K562 (cell line): ENCODE data around the gene RPL22. TPM values are rescaled to one million over a fixed set of nuclear protein-coding genes. Genes with fewer than 3 reads are reported as not detected.

Experiments
- ATAC-seq: fragments of 200-7000 bp; cut with Tn5 transposase; 3 replicates; pipeline ENCODE4 v1.9.1; 2020; ENCODE audit warnings: moderate library complexity
- BruUV-seq: library from RNA; stranded (reverse); fragments of 400-500 nt; replicated peaks from 2 replicates; lab custom pipeline; 2021; lab: Mats Ljungman, UMichigan
- CTCF ChIA-PET: fragments of 300-600 bp; formaldehyde crosslinking; extraction: SDS; loops from one replicate; lab custom pipeline; 2021; ENCODE audit warnings: low intra/inter-chr PET ratio; lab: Yijun Ruan, JAX
- POLR2A ChIA-PET: fragments of 300-600, 350-650 bp; sonication (Branson Sonifier 250); formaldehyde crosslinking; extraction: SDS; loops from one replicate; lab custom pipeline; 2021; ENCODE audit warnings: antibody characterized with exemption, inconsistent platforms; lab: Yijun Ruan, JAX
- DNase-seq, 4 experiments: peaks; one replicate each; pipeline versions ENCODE4 v3.0.0 to v3.0.0-alpha.2; 2011 to 2018; ENCODE audit warnings: low spot score in 3 of 4, mixed read lengths in 3 of 4; ENCODE audit errors: extremely low read depth in 1 of 4
- FAIRE-seq: peaks from 2 replicates; lab custom pipeline; 2011; peaks lifted over from hg19 to GRCh38; lab: Jason Lieb, UNC
- H2AFZ ChIP-seq: 2 replicates; pipeline ENCODE4 v1.6.0; 2011; ENCODE audit warnings: low read depth, low read length, control low read depth, inconsistent platforms
- H3K27ac ChIP-seq: fragments of 200-600 bp; 3 replicates; pipeline ENCODE4 v1.8.0; 2011; ENCODE audit warnings: low read depth, mild to moderate bottlenecking, control low read depth, inconsistent platforms, low read length, moderate library complexity, mixed read lengths; ENCODE audit errors: extremely low read depth
- H3K27me3 ChIP-seq, 2 experiments: fragments of 300-600 bp in 1 of 2; 2 replicates in 1 of 2; 3 replicates in 1 of 2; pipeline versions ENCODE4 v1.6.0 to v1.8.0; 2011; ENCODE audit warnings: inconsistent platforms in 2 of 2, low read length in 2 of 2, mild to moderate bottlenecking in 1 of 2, mixed read lengths in 1 of 2, moderate library complexity in 1 of 2; ENCODE audit not compliant: control insufficient read depth in 2 of 2, insufficient read depth in 2 of 2
- H3K36me3 ChIP-seq: fragments of 300-600 bp; 3 replicates; pipeline ENCODE4 v1.8.0; 2011; ENCODE audit warnings: mild to moderate bottlenecking, low read length, inconsistent platforms; ENCODE audit not compliant: control insufficient read depth, insufficient read depth
- H3K4me1 ChIP-seq, 2 experiments: fragments of 200-600 bp in 1 of 2; replicated peaks in 1 of 2; 2 replicates in 1 of 2; 3 replicates in 1 of 2; pipeline versions ENCODE4 v1.5.1 to v1.8.0; 2011; ENCODE audit warnings: inconsistent platforms in 2 of 2, low read length in 2 of 2, mild to moderate bottlenecking in 1 of 2, mixed read lengths in 1 of 2, moderate library complexity in 1 of 2; ENCODE audit not compliant: control insufficient read depth in 2 of 2, insufficient read depth in 2 of 2
- H3K4me2 ChIP-seq: 2 replicates; pipeline ENCODE4 v1.6.1; 2011; ENCODE audit warnings: low read length, control low read depth, inconsistent platforms, mixed read lengths; ENCODE audit not compliant: insufficient read depth
- H3K4me3 ChIP-seq: fragments of 200-600 bp; sonication (generic), shearing (Covaris generic); 2 replicates; pipeline ENCODE4 v1.5.1; 2016; ENCODE audit warnings: control low read depth, inconsistent platforms
- H3K79me2 ChIP-seq: fragments of 200-600 bp; 3 replicates; pipeline ENCODE4 v1.8.0; 2011; ENCODE audit warnings: low read length, inconsistent platforms; ENCODE audit not compliant: control insufficient read depth, insufficient read depth
- H3K9ac ChIP-seq, 2 experiments: 2 replicates each; pipeline versions ENCODE4 v1.6.0 to v1.6.1; 2011; ENCODE audit warnings: low read depth in 2 of 2, low read length in 2 of 2, control low read depth in 1 of 2, inconsistent platforms in 1 of 2, mild to moderate bottlenecking in 1 of 2, mixed read lengths in 1 of 2; ENCODE audit not compliant: insufficient read depth in 1 of 2
- H3K9me1 ChIP-seq: one replicate; pipeline ENCODE4 v1.6.0; 2011; ENCODE audit warnings: inconsistent platforms, mild to moderate bottlenecking, low read length, moderate library complexity; ENCODE audit not compliant: control insufficient read depth, insufficient read depth
- H3K9me3 ChIP-seq: replicated peaks from 2 replicates; pipeline ENCODE4 v1.5.1; 2011; ENCODE audit warnings: low read depth, low read length, inconsistent platforms; ENCODE audit not compliant: control insufficient read depth, insufficient read depth
- H4K20me1 ChIP-seq: replicated peaks from 2 replicates; pipeline ENCODE4 v1.6.1; 2011; ENCODE audit warnings: low read length, inconsistent platforms, mixed read lengths; ENCODE audit not compliant: control insufficient read depth, insufficient read depth
- GTF2A2 ChIP-seq: IDR thresholded peaks from 2 replicates; pipeline ENCODE4 v1.6.1; 2016; ENCODE audit warnings: mild to moderate bottlenecking, missing genetic modification characterization, missing compliant biosample characterization
- MED1 ChIP-seq: sonication (generic); formaldehyde crosslinking; IDR thresholded peaks from 2 replicates; pipeline ENCODE4 v1.8.1; 2023; ENCODE audit warnings: missing genetic modification reagents, borderline replicate concordance
- MIER1 ChIP-seq: fragments of 450-650 bp; IDR thresholded peaks from 2 replicates; pipeline ENCODE4 v1.6.1; 2016; ENCODE audit warnings: antibody characterized with exemption, mild to moderate bottlenecking, low read depth
- POLR2AphosphoS5 ChIP-seq: IDR thresholded peaks from 2 replicates; pipeline ENCODE4 v1.6.1; 2011; ENCODE audit warnings: mild to moderate bottlenecking, low read depth, low read length, moderate library complexity; ENCODE audit not compliant: control insufficient read depth, insufficient read depth
- SMARCE1 ChIP-seq: fragments of 450-650 bp; IDR thresholded peaks from 2 replicates; pipeline ENCODE4 v1.7.1; 2016; ENCODE audit warnings: mild to moderate bottlenecking
- STAT5B ChIP-seq: fragments of 250-450 bp; sonication (Bioruptor Pico); IDR thresholded peaks from 2 replicates; pipeline ENCODE4 v1.8.0; 2021; ENCODE audit warnings: mild to moderate bottlenecking, inconsistent platforms
- ZNF124 ChIP-seq: sonication (generic); formaldehyde crosslinking; IDR thresholded peaks from 2 replicates; pipeline ENCODE4 v1.8.1; 2022; ENCODE audit warnings: missing genetic modification reagents
- ZNF584 ChIP-seq: fragments of 200-800 bp; sonication (Bioruptor generic); IDR thresholded peaks from 2 replicates; pipeline ENCODE4 v1.6.1; 2016; ENCODE audit warnings: low read depth, mild to moderate bottlenecking, missing genetic modification characterization, missing compliant biosample characterization
- WGBS: fragments of 100-300 bp; shearing (Covaris generic); methylation state at CpG from one replicate; pipeline ENCODE4 v1.1.6; 2016; ENCODE audit warnings: low coverage, mixed read lengths; ENCODE audit not compliant: insufficient coverage; ENCODE audit errors: missing lambda C conversion rate; 5-methylcytosine and 5-hydroxymethylcytosine counted together
- in situ Hi-C: fragments of 300-500 bp; cut with MboI; formaldehyde crosslinking; loops from 4 replicates; pipeline ENCODE4 v1.15.0; 2018; ENCODE audit warnings: inconsistent platforms, mixed read lengths
- intact Hi-C: fragments of 100-400 bp; cut with micrococcal nuclease; formaldehyde crosslinking; loops from 2 replicates; pipeline ENCODE4 v1.14.2; 2022
- polyA plus RNA-seq, 8 experiments: library from polyadenylated mRNA; depleted of rRNA in 4 of 8; stranded (reverse) in 5 of 8; unstranded in 3 of 8; fragments of >200 nt; fragmentation: Nextera tagmentation in 2 of 8; fragmentation: Illumina TruSeq in 1 of 8; extraction: Ambion mirVana in 2 of 8; extraction: Trizol in 1 of 8; gene quantifications; 2 replicates each; pipeline versions ENCODE4 v1.2.1 to v1.2.3, GENCODE V29; 2011 to 2014; ENCODE audit warnings: inconsistent platforms in 1 of 8, missing spikeins in 1 of 8
- total RNA-seq, 7 experiments: library from RNA; depleted of rRNA in 6 of 7; stranded (reverse); fragments of >200 nt in 6 of 7; fragmentation: Illumina TruSeq in 2 of 7; extraction: Trizol in 2 of 7; gene quantifications; 2 replicates each; pipeline versions ENCODE4 v1.2.1 to v1.2.3, GENCODE V29; 2011 to 2021; ENCODE audit warnings: low replicate concordance in 1 of 7
- TF ChIP-seq, protein P1 (sequence below): fragments of 250-450 bp; sonication (Bioruptor Pico); IDR thresholded peaks from 2 replicates; pipeline ENCODE4 v1.4.0; 2020; ENCODE audit warnings: borderline replicate concordance
- TF ChIP-seq, protein P2 (sequence below), 3 experiments: IDR thresholded peaks in 2 of 3; conservative IDR thresholded peaks in 1 of 3; 2 replicates each; pipeline ENCODE4 v1.5.1; 2011 to 2012; ENCODE audit warnings: low read length in 3 of 3, mild to moderate bottlenecking in 3 of 3, control low read depth in 2 of 3, improper control_type of control experiment in 1 of 3, inconsistent platforms in 1 of 3, low read depth in 1 of 3, mixed read lengths in 1 of 3, moderate library complexity in 1 of 3; ENCODE audit not compliant: insufficient read depth in 2 of 3
- TF ChIP-seq, protein P3 (sequence below), 2 experiments: fragments of 450-650 bp; IDR thresholded peaks; 2 replicates each; pipeline ENCODE4 v1.6.1; 2016
- TF ChIP-seq, protein P4 (sequence below): sonication (generic); formaldehyde crosslinking; IDR thresholded peaks from 2 replicates; pipeline ENCODE4 v1.4.0; 2020; ENCODE audit warnings: mild to moderate bottlenecking, missing genetic modification reagents
- TF ChIP-seq, protein P5 (sequence below): fragments of 250-450 bp; sonication (Bioruptor Pico); IDR thresholded peaks from 2 replicates; pipeline ENCODE4 v1.8.0; 2022; ENCODE audit warnings: moderate library complexity, mild to moderate bottlenecking, inconsistent platforms

Gene RPL22
- total and polyA plus RNA-seq, 9 of the 15 experiments (the other 6 are each of a cell fraction or from before 2014, with no cell fraction given) = 467 to 1,165 (median 607) TPM

DNA sequence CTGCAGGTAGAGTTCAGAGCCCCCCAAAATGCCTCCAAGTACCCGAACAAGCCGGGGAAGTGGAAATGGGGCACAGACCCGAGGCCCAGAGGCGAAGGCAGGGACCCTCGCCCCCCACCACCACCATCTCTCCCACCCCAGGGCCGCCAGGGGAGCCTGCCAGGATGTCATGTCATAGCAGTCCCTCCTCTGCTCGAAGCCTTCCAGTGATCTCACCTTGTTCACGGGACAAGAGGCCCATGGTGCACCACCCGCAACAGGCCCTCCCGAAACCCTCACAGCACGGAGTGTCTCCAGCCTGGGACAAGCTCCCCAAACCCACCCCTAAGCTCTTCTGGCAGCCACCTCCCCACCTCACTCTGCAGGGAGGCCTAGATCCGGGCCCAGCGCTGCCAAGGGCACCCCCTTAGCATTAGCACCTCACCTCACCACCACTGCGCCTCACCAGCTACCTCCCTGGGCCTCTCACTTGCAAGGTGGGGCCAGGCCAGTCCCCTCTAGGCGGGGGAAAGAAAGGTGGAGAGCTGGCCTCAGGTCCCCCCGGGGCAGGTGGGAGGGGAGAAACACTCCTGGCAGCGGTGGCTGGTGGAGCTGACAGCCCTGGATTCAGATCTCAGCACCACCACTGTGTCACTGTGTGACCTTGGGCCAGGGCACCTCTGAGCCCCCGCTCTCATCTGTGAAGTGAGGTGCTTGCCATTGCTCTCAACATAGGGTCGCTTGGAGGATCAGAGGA is 32.6 kb downstream of the RPL22 start:
- H3K27ac ChIP-seq = no peak overlapping the region
- no peaks in the 10 kb centered on the region for H3K79me2 ChIP-seq
- H4K20me1 ChIP-seq = peaks cover 57% of the 10 kb centered on the region
- H3K4me2 ChIP-seq = no peak overlapping the region
- peaks cover 0 to 21% of the 10 kb centered on the region in 2 experiments; a peak in 2 of 5 replicates for H3K4me1 ChIP-seq
- H3K9me1 ChIP-seq = peaks cover 3% of the 10 kb centered on the region
- BruUV-seq = no TSS peak
- peaks cover 52 to 93% of the 10 kb centered on the region in 2 experiments for H3K27me3 ChIP-seq
- 5% methylated on average over 19 of the region's 19 CpGs for WGBS
- H2AFZ ChIP-seq = no peak overlapping the region
- ChIA-PET CTCF (no interaction called here), POLR2A (interaction anchor here (1.5 kb wide), 1 partner anchor 116 kb away, joined by 5 read pairs; no protein-coding TSS in a partner anchor)
- no peaks in the 10 kb centered on the region for H3K36me3 ChIP-seq
- DNase-seq (no peak), FAIRE-seq (no peak), ATAC-seq (no peak)
- intact Hi-C loops (no loop called here), in situ Hi-C loops (no loop called here)
- no peaks in the 10 kb centered on the region for H3K9me3 ChIP-seq
- no peak overlapping the region for H3K9ac ChIP-seq
- no peak overlapping the region for H3K4me3 ChIP-seq
- TF ChIP-seq ZNF124 (CRISPR knock-in tag) (no peak), GTF2A2 (no peak), ZNF584 (CRISPR knock-in tag) (no peak), MED1 (CRISPR knock-in tag) (no peak), MIER1 (no peak), POLR2AphosphoS5 (no peak), SMARCE1 (no peak), STAT5B (CRISPR knock-in tag) (no peak)
- TF ChIP-seq, protein P1, sequence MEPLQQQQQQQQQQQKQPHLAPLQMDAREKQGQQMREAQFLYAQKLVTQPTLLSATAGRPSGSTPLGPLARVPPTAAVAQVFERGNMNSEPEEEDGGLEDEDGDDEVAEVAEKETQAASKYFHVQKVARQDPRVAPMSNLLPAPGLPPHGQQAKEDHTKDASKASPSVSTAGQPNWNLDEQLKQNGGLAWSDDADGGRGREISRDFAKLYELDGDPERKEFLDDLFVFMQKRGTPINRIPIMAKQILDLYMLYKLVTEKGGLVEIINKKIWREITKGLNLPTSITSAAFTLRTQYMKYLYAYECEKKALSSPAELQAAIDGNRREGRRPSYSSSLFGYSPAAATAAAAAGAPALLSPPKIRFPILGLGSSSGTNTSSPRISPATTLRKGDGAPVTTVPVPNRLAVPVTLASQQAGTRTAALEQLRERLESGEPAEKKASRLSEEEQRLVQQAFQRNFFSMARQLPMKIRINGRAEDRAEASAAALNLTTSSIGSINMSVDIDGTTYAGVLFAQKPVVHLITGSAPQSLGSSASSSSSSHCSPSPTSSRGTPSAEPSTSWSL (CRISPR knock-in tag) = no peak
- TF ChIP-seq, protein P2, sequence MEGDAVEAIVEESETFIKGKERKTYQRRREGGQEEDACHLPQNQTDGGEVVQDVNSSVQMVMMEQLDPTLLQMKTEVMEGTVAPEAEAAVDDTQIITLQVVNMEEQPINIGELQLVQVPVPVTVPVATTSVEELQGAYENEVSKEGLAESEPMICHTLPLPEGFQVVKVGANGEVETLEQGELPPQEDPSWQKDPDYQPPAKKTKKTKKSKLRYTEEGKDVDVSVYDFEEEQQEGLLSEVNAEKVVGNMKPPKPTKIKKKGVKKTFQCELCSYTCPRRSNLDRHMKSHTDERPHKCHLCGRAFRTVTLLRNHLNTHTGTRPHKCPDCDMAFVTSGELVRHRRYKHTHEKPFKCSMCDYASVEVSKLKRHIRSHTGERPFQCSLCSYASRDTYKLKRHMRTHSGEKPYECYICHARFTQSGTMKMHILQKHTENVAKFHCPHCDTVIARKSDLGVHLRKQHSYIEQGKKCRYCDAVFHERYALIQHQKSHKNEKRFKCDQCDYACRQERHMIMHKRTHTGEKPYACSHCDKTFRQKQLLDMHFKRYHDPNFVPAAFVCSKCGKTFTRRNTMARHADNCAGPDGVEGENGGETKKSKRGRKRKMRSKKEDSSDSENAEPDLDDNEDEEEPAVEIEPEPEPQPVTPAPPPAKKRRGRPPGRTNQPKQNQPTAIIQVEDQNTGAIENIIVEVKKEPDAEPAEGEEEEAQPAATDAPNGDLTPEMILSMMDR (IDR thresholded peaks at IDR 0.05 in 2 of 3, conservative IDR thresholded peaks at IDR 0.05 in 1 of 3; ENCODE audit: insufficient read depth in 2 of 3, low read depth in 1 of 3, low read length in 3 of 3) = no peak
- TF ChIP-seq, protein P3, sequence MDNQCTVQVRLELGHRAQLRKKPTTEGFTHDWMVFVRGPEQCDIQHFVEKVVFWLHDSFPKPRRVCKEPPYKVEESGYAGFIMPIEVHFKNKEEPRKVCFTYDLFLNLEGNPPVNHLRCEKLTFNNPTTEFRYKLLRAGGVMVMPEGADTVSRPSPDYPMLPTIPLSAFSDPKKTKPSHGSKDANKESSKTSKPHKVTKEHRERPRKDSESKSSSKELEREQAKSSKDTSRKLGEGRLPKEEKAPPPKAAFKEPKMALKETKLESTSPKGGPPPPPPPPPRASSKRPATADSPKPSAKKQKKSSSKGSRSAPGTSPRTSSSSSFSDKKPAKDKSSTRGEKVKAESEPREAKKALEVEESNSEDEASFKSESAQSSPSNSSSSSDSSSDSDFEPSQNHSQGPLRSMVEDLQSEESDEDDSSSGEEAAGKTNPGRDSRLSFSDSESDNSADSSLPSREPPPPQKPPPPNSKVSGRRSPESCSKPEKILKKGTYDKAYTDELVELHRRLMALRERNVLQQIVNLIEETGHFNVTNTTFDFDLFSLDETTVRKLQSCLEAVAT (IDR thresholded peaks at IDR 0.05) = no peak
- TF ChIP-seq, protein P4, sequence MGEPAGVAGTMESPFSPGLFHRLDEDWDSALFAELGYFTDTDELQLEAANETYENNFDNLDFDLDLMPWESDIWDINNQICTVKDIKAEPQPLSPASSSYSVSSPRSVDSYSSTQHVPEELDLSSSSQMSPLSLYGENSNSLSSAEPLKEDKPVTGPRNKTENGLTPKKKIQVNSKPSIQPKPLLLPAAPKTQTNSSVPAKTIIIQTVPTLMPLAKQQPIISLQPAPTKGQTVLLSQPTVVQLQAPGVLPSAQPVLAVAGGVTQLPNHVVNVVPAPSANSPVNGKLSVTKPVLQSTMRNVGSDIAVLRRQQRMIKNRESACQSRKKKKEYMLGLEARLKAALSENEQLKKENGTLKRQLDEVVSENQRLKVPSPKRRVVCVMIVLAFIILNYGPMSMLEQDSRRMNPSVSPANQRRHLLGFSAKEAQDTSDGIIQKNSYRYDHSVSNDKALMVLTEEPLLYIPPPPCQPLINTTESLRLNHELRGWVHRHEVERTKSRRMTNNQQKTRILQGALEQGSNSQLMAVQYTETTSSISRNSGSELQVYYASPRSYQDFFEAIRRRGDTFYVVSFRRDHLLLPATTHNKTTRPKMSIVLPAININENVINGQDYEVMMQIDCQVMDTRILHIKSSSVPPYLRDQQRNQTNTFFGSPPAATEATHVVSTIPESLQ (CRISPR knock-in tag) = no peak
- TF ChIP-seq, protein P5, sequence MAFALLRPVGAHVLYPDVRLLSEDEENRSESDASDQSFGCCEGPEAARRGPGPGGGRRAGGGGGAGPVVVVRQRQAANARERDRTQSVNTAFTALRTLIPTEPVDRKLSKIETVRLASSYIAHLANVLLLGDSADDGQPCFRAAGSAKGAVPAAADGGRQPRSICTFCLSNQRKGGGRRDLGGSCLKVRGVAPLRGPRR (CRISPR knock-in tag) = no peak
